ENCODE data around the gene PHACTR1. TPM values are rescaled to one million over a fixed set of nuclear protein-coding genes. Genes with fewer than 3 reads are reported as not detected.

The PHACTR1 gene
- total and polyA plus RNA-seq, 12 donors: 0.77 to 16.0 (median 3.5) TPM

- H3K4me1 ChIP-seq (replicated peaks in 1 of 2): peaks cover 4 to 14% of the 10 kb centered on the region in 2 donors
- peak in 4 of 7 donors; percentile 5 to 55 (median 14) for DNase-seq
- H3K4me3 ChIP-seq: peak overlapping the region in 1 of 4 donors; percentile 55
- no peak overlapping the region for H3K27ac ChIP-seq
- WGBS, 4 donors: 20 to 24% (median 21%) methylated on average over 20 to 21 of the region's 21 CpGs
- intact Hi-C loops (cut with DNase I): no loop called here
- no peak for TF ChIP-seq POLR2A (IDR thresholded peaks at IDR 0.05)
- no peak for TF ChIP-seq CTCF (IDR thresholded peaks at IDR 0.05)
- no peaks in the 10 kb centered on the region for H3K36me3 ChIP-seq (replicated peaks in 1 of 2)
- H3K27me3 ChIP-seq: peaks cover 17% of the 10 kb centered on the region
- H3K9me3 ChIP-seq (replicated peaks in 1 of 3): no peaks in the 10 kb centered on the region
These were observed 296.6 kb downstream of the PHACTR1 start for GRCh38 chr6:13012977-13013680.

GRCh38 chr6:13013681-13014503 is 297.3 kb downstream of the PHACTR1 start:
- peaks cover 17% of the 10 kb centered on the region for H3K27me3 ChIP-seq
- WGBS, 4 donors: 1 to 6% (median 3%) methylated on average over 12 to 83 of the region's 83 CpGs

GRCh38 chr6:13014504-13015378 is 298.2 kb downstream of the PHACTR1 start:
- 43 to 66% (median 45%) methylated on average over 29 to 40 of the region's 40 CpGs for WGBS, 4 donors
- Histone ChIP-seq H3K9me3 (replicated peaks in 1 of 3) (no peaks in the 10 kb centered on the region), H3K4me1 (replicated peaks in 1 of 2) (peaks cover 4 to 14% of the 10 kb centered on the region in 2 donors), H3K27ac (no peak overlapping the region), H3K36me3 (replicated peaks in 1 of 2) (no peaks in the 10 kb centered on the region), H3K4me3 (no peak overlapping the region), H3K27me3 (peaks cover 17% of the 10 kb centered on the region)
- TF ChIP-seq POLR2A (IDR thresholded peaks at IDR 0.05) (no peak), CTCF (IDR thresholded peaks at IDR 0.05) (no peak)
- no peak for DNase-seq
- intact Hi-C loops (cut with DNase I): no loop called here

More at GRCh38 chr6:13013681-13014503, 297.3 kb downstream of the PHACTR1 start:
- no peak for TF ChIP-seq POLR2A (IDR thresholded peaks at IDR 0.05)
- intact Hi-C loops (cut with DNase I): no loop called here
- Histone ChIP-seq H3K36me3 (replicated peaks in 1 of 2) (no peaks in the 10 kb centered on the region), H3K4me1 (replicated peaks in 1 of 2) (peaks cover 4 to 14% of the 10 kb centered on the region in 2 donors), H3K27ac (no peak overlapping the region), H3K9me3 (replicated peaks in 1 of 3) (no peaks in the 10 kb centered on the region), H3K4me3 (peak overlapping the region in 2 of 4 donors; percentile 7 to 55)
- DNase-seq: peak in 1 of 7 donors; percentile 18

- Histone ChIP-seq H3K27me3 (peaks cover 17% of the 10 kb centered on the region), H3K9me3 (replicated peaks in 1 of 3) (no peaks in the 10 kb centered on the region), H3K36me3 (replicated peaks in 1 of 2) (no peaks in the 10 kb centered on the region), H3K4me1 (replicated peaks in 1 of 2) (peaks cover 4 to 14% of the 10 kb centered on the region in 2 donors), H3K27ac (no peak overlapping the region), H3K4me3 (no peak overlapping the region)
- intact Hi-C loops (cut with DNase I): no loop called here
- TF ChIP-seq POLR2A (IDR thresholded peaks at IDR 0.05): no peak
- no peak for TF ChIP-seq CTCF (IDR thresholded peaks at IDR 0.05)
- 81 to 87% (median 85%) methylated on average over 3 of the region's 3 CpGs for WGBS, 4 donors
- DNase-seq: no peak
These were observed 298.8 kb downstream of the PHACTR1 start for GRCh38 chr6:13015379-13015681.
